Small intestine (tissue), 7 donors: Measurements from ENCODE around the gene PXDN. TPM values are rescaled to one million over a fixed set of nuclear protein-coding genes. Genes with fewer than 3 reads are reported as not detected.
"Not testable (repeated sequence)": the region's sequence is repeated elsewhere in the genome, so short reads cannot be mapped to it uniquely, and the experiment has no call there.

ENCODE experiments used
- DNase-seq, 2 donors: peaks; one replicate each; pipeline versions ENCODE4 v3.0.0 to v3.0.0-alpha.2; 2013
- FAIRE-seq: peaks from 2 replicates; lab custom pipeline; 2012; peaks lifted over from hg19 to GRCh38; lab: Jason Lieb, UNC
- H3K27ac ChIP-seq, 3 donors: one replicate each; pipeline ENCODE4 v1.5.1; 2013; ENCODE audit warnings: low read length in 2 of 3, mild to moderate bottlenecking in 2 of 3, control low read depth in 1 of 3, inconsistent platforms in 1 of 3, low read depth in 1 of 3, moderate library complexity in 1 of 3
- H3K27me3 ChIP-seq, 3 donors: one replicate each; pipeline ENCODE4 v1.6.1; 2013; ENCODE audit warnings: low read length in 3 of 3, inconsistent platforms in 1 of 3; ENCODE audit not compliant: control insufficient read depth in 3 of 3, insufficient read depth in 3 of 3
- H3K36me3 ChIP-seq, 3 donors: one replicate each; pipeline ENCODE4 v1.6.1; 2013; ENCODE audit warnings: low read length in 3 of 3, inconsistent platforms in 1 of 3, low read depth in 1 of 3, mild to moderate bottlenecking in 1 of 3, moderate library complexity in 1 of 3; ENCODE audit not compliant: control insufficient read depth in 3 of 3, insufficient read depth in 2 of 3
- H3K4me1 ChIP-seq, 3 donors: one replicate each; pipeline ENCODE4 v1.6.1; 2013; ENCODE audit warnings: low read length in 2 of 3, inconsistent platforms in 1 of 3, low read depth in 1 of 3, mild to moderate bottlenecking in 1 of 3, moderate library complexity in 1 of 3; ENCODE audit not compliant: control insufficient read depth in 3 of 3, insufficient read depth in 2 of 3
- H3K4me3 ChIP-seq, 3 donors: one replicate each; pipeline ENCODE4 v1.5.1; 2013; ENCODE audit warnings: low read length in 3 of 3, control low read depth in 1 of 3, inconsistent platforms in 1 of 3, low read depth in 1 of 3, mild to moderate bottlenecking in 1 of 3, moderate library complexity in 1 of 3
- H3K9me3 ChIP-seq, 2 donors: one replicate each; pipeline ENCODE4 v1.6.1; 2013; ENCODE audit warnings: low read depth in 1 of 2, low read length in 1 of 2; ENCODE audit not compliant: control insufficient read depth in 2 of 2, insufficient read depth in 1 of 2
- WGBS, 3 donors: extraction: QIAGEN DNeasy Blood & Tissue Kit; methylation state at CpG; one replicate each; pipeline ENCODE4 v1.1.7; 2013; 5-methylcytosine and 5-hydroxymethylcytosine counted together
- polyA plus RNA-seq, 4 donors: library from polyadenylated mRNA; stranded (reverse) in 3 of 4; unstranded in 1 of 4; fragments of 200-250 nt in 3 of 4; fragments of 120-200 nt in 1 of 4; gene quantifications; one replicate each; pipeline versions ENCODE4 v1.2.1 to v1.2.3, GENCODE V29; 2013
- donor health status: healthy with polysubstance abuse.
- donor health status: control.
- donor health status: control.
- donor health status: Bipolar disorder and iron deficiency.
- donor health status: healthy.

Gene PXDN
- polyA plus RNA-seq, 4 donors, result 0.81 to 38.9 (median 6.6) TPM

DNA sequence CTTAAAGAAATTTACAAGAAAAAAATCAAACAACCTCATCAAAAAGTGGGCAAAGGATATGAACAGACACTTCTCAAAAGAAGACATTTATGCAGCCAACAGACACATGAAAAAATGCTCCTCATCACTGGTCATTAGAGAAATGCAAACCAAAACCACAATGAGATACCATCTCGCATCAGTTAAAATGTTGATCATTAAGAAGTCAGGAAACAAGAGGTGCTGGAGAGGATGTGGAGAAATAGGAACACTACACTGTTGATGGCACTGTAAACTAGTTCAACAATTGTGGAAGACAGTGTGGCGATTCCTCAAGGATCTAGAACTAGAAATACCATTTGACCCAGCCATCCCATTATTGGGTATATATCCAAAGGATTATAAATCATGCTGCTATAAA lies 20.9 kb upstream of the PXDN start:
- not testable (repeated sequence) for H3K27me3 ChIP-seq, H3K9me3 ChIP-seq, H3K36me3 ChIP-seq, FAIRE-seq, H3K4me1 ChIP-seq, DNase-seq, H3K4me3 ChIP-seq, H3K27ac ChIP-seq
- 81 to 86% (median 82%) methylated on average over 2 of the region's 2 CpGs for WGBS, 3 donors

DNA sequence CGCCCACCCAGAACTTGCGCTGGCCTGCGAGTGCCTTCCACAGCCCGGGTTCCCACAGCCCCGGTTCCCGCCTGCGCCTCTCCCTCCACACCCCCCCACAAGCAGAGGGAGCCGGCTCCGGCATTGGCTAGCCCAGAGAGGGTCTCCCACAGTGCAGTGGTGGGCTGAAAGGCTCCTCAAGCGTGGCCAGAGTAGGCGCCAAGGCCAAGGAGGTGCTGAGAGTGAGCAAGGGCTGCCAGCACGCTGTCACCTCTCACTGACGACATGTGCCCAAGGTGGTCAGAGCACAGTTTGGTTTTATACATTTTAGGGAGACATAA lies 15.3 kb upstream of the PXDN start:
- WGBS, 3 donors, result 76 to 94% (median 88%) methylated on average over 6 to 13 of the region's 13 CpGs
- H3K36me3 ChIP-seq, result no peaks in the 10 kb centered on the region
- DNase-seq, result no peak
- no peaks in the 10 kb centered on the region for H3K27me3 ChIP-seq
- no peak for FAIRE-seq
- H3K27ac ChIP-seq, result no peak overlapping the region
- H3K4me3 ChIP-seq, result no peak overlapping the region
- H3K4me1 ChIP-seq, result no peaks in the 10 kb centered on the region
- peaks cover 0 to 16% of the 10 kb centered on the region in 2 donors for H3K9me3 ChIP-seq

DNA sequence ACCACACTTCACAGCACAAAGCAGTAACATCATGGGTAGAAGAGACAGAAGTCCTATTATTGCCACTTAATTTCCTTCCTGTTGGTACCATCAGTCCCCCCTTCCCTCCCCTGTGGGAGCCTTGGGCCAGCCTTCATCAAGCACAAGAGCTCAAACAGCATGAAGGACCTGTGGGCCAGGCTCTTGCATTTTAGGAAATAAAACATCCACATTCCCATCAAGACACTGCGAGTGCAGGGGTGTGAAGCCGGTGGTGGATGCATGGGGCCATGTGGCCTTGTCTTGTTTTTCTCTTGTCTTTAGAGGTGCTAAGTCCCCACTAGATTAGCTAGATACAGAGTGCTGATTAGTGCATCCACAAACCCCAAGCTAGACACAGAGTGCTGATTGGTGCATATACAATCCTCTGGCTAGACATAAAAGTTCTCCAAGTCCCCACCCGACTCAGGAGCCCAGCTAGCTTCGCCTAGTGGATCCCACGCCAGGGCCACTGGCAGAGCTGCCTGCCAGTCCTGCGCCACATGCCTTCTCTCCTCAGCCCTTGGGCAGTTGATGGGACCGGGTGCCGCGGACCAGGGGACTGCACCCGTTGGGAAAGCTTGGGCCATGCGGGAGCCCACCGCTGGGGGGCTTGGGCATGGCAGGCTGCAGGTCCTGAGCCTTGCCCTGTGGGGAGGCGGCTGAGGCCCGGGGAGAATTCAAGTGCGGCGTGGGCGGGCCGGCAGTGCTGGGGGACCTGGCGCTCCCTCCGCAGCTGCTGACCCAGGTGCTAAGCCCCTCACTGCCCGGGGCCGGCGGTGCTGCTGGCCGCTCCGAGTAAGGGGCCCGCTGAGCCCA lies 14.7 kb upstream of the PXDN start:
- Histone ChIP-seq H3K4me1 (no peaks in the 10 kb centered on the region), H3K27ac (no peak overlapping the region), H3K36me3 (no peaks in the 10 kb centered on the region), H3K9me3 (peaks cover 0 to 21% of the 10 kb centered on the region in 2 donors), H3K27me3 (no peaks in the 10 kb centered on the region), H3K4me3 (no peak overlapping the region)
- DNase-seq (no peak), FAIRE-seq (no peak)
- 95 to 96% (median 95%) methylated on average over 19 to 26 of the region's 26 CpGs for WGBS, 3 donors

DNA sequence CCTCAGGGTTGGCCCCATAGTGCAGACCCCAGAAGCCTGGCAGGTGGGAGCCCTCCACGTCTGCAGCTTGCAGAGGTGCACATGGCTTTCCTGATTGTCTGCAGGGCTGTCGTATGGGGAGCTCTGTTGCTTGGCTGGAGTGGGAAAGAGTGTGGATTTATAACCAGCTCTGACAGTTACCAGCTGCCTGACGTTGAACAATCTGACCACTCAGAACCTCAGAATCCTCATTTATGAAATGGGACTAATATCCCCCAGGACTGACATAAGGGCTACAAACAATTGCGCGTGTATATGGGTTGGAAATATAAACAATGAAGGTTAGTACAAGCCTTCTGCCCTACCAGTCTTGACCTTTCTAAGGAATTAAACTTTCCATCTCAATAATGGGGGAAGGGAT lies 13.9 kb upstream of the PXDN start:
- DNase-seq (no peak), FAIRE-seq (no peak)
- H3K27me3 ChIP-seq, result no peaks in the 10 kb centered on the region
- no peaks in the 10 kb centered on the region for H3K4me1 ChIP-seq
- 64 to 78% (median 70%) methylated on average over 5 of the region's 5 CpGs for WGBS, 3 donors
- peak overlapping the region in 1 of 3 donors; percentile 8 for H3K27ac ChIP-seq
- H3K4me3 ChIP-seq, result no peak overlapping the region
- H3K9me3 ChIP-seq, result peaks cover 0 to 26% of the 10 kb centered on the region in 2 donors
- no peaks in the 10 kb centered on the region for H3K36me3 ChIP-seq

DNA sequence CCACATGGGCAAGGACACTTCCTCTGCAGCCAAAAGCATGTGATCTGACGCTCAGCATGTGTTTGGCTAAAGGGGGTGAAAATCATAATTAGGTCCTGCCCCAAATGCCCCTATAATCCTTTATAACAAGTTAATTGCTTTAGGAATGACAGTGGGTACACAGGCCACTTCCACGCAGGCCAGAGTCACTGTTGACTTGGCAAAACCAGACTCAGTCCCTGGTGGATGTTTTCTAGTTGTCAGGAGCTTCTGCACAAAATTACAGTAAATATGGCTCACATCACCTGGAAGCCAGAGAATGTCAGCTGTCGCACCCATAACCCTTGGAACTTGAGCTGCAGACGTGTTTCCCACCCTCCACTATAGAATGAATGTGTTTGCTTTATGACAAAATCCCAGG lies 13.3 kb upstream of the PXDN start:
- 62 to 84% (median 70%) methylated on average over 4 of the region's 4 CpGs for WGBS, 3 donors
- no peak for FAIRE-seq
- Histone ChIP-seq H3K4me3 (no peak overlapping the region), H3K27me3 (no peaks in the 10 kb centered on the region), H3K9me3 (peaks cover 0 to 26% of the 10 kb centered on the region in 2 donors), H3K36me3 (no peaks in the 10 kb centered on the region), H3K27ac (peak overlapping the region in 1 of 3 donors; percentile 8), H3K4me1 (no peaks in the 10 kb centered on the region)
- no peak for DNase-seq

DNA sequence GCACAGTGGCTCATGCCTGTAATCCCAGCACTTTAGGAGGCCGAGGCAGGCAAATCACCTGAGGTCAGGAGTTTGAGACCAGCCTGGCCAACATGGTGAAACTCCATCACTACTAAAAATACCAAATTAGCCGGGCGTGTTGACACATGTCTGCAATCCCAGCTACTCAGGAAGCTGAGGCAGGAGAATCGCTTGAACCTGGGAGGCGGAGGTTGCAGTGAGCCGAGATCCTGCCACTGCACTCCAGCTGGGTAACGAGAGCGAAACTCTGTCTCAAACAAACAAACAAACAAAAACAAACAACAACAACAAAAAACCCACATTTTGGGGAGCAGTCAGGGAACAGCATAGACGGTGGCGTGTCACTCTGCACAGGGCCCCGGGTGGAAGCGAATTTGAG lies 12.8 kb upstream of the PXDN start:
- not testable (repeated sequence) for DNase-seq, H3K27me3 ChIP-seq, H3K4me1 ChIP-seq, H3K36me3 ChIP-seq, H3K27ac ChIP-seq, FAIRE-seq, H3K4me3 ChIP-seq
- WGBS, 3 donors, result 85 to 90% (median 89%) methylated on average over 12 of the region's 12 CpGs
- peaks cover 0 to 26% of the 10 kb centered on the region in 2 donors for H3K9me3 ChIP-seq

DNA sequence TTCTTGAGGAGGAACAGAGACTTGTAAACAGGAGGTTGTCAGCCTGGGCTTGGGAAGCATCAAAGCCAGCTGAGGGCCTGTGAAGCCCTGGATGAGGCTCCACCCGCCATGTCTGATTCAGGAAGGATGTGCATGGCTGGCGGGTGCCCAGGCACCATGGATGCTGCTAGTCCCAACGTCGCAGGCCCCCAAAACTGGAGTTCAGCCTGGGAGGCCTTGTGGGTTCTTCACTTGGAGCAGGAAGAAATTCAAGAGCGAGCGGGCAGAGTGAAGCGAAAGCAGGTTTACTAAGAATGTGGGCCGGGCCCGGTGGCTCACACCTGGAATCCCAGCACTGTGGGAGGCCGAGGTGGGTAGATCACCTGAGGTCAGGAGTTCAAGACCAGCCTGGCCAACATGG lies 12.1 kb upstream of the PXDN start:
- DNase-seq, result no peak
- WGBS, 3 donors, result 88 to 93% (median 90%) methylated on average over 10 of the region's 10 CpGs
- no peaks in the 10 kb centered on the region for H3K36me3 ChIP-seq
- H3K9me3 ChIP-seq, result peaks cover 0 to 26% of the 10 kb centered on the region in 2 donors
- H3K4me3 ChIP-seq, result no peak overlapping the region
- H3K4me1 ChIP-seq, result no peaks in the 10 kb centered on the region
- H3K27ac ChIP-seq, result peak overlapping the region in 1 of 3 donors; percentile 28
- no peak for FAIRE-seq
- no peaks in the 10 kb centered on the region for H3K27me3 ChIP-seq

DNA sequence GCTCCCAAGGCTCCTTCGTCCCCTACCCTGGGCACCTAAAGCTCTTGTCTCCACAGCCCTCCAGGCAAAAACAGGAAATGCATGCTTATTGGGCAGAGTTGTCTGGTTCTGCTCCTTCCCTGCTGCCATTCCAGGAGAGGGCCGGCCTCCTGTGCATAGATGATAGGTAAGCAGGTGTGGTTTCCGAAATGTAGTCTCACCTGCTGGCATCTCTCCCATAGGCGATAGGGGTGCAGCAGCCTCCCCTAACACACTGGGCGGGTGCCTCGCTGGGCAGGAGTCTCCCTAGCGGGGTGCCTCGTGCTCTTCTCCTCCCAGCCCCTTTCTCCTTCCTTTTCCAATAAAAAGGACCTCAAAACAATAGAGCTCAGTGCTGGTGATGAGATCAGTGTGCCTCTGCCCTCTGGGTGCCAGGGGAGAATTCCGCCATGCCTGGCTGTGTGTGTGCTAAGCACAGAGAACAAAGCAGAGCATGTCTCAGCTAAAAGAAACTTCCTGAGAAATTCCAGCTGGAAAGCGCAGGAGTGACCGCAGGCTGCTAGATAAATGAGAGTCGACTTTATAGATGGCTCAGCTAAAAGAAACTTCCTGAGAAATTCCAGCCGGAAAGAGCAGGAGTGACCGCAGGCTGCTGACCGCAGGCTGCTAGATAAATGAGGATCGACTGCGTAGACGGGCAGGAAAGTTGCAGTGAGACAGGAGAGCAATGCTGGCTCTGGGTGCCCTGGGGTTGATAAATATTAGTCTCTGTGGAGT lies 11.3 kb upstream of the PXDN start:
- no peak overlapping the region for H3K27ac ChIP-seq
- no peak for FAIRE-seq
- no peak for DNase-seq
- no peaks in the 10 kb centered on the region for H3K36me3 ChIP-seq
- no peaks in the 10 kb centered on the region for H3K4me1 ChIP-seq
- 70 to 87% (median 85%) methylated on average over 18 of the region's 18 CpGs for WGBS, 3 donors
- no peaks in the 10 kb centered on the region for H3K27me3 ChIP-seq
- peaks cover 0 to 26% of the 10 kb centered on the region in 2 donors for H3K9me3 ChIP-seq
- H3K4me3 ChIP-seq, result no peak overlapping the region
